Astrocyte of the cerebellum (primary cell): Measurements from ENCODE around the gene ALDH5A1.

Experiments used
- DNase-seq: peaks from one replicate; pipeline ENCODE4 v3.0.0-alpha.2; 2011; ENCODE audit warnings: low read depth
- H3K4me3 ChIP-seq: 2 replicates; pipeline ENCODE4 v1.5.1; 2011; ENCODE audit warnings: mild to moderate bottlenecking, low read depth, low read length, moderate library complexity
- in situ Hi-C: cut with HindIII; loops from 2 replicates; pipeline ENCODE4 v1.10.0; 2017; ENCODE audit warnings: low sequenced_read_pairs
- TF ChIP-seq, protein P1 (sequence below): IDR thresholded peaks from 2 replicates; pipeline ENCODE4 v1.5.1; 2012; ENCODE audit warnings: low read length, low read depth, moderate library complexity, mild to moderate bottlenecking; ENCODE audit errors: missing control alignments

The ALDH5A1 gene

DNA sequence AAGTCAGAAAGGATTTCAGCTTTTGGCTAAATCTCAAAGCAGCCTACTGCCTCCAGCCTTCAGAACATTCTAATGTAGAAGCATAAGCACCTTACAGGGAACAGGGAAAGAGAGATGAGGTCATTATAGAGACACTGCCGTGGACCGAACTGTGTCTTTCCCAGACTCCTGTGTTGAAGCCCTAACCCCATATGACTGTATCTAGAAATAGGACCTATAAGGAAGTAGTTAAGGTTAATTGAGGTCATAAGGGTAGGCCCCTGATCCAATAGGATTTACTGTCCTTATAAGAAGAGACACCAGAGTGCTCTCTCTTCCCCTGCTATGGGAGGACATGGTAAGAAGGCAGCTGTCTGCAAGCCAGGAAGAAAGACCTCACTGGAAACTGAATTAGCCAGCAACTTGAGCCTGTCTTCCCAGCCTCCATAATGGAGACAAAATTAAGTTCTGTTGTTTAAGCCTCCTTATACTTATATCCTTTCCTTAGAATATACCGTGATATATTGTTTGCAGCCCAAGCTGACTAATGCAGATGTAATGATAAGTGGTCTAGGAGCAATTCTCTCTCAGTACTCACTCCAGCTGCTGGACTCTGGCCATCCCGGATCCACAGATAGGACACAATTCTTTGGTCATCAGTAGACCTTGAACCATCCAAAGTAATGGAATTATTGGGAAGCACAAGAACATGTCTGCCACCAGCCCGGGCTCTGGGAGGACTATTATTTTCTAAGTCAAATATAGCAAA, 71.4 kb downstream of the ALDH5A1 start:
- no peak for DNase-seq
- no peak overlapping the region for H3K4me3 ChIP-seq
- TF ChIP-seq, protein P1, sequence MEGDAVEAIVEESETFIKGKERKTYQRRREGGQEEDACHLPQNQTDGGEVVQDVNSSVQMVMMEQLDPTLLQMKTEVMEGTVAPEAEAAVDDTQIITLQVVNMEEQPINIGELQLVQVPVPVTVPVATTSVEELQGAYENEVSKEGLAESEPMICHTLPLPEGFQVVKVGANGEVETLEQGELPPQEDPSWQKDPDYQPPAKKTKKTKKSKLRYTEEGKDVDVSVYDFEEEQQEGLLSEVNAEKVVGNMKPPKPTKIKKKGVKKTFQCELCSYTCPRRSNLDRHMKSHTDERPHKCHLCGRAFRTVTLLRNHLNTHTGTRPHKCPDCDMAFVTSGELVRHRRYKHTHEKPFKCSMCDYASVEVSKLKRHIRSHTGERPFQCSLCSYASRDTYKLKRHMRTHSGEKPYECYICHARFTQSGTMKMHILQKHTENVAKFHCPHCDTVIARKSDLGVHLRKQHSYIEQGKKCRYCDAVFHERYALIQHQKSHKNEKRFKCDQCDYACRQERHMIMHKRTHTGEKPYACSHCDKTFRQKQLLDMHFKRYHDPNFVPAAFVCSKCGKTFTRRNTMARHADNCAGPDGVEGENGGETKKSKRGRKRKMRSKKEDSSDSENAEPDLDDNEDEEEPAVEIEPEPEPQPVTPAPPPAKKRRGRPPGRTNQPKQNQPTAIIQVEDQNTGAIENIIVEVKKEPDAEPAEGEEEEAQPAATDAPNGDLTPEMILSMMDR = no peak
- in situ Hi-C loops = no loop called here

DNA sequence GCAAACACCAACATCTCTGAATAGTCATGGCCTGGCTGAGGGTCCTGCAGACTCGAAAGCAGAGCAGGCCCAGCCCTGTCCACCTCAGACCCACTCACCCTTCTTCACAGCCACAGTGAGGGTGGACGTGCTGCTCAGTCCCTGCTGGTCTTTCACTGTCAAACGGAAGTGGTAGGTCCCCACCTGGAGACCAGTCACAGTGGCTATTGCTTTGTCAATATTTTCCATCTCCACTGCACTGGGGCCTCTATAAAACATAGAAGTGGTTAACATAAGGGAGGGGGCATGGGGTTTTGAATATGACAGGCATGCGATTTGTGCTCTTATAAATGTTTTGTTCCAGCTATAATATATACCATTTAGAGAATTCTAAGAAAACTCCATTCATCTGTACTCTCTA, 73.9 kb downstream of the ALDH5A1 start:
- TF ChIP-seq, protein P1 = no peak
- no peak overlapping the region for H3K4me3 ChIP-seq
- DNase-seq = no peak
- in situ Hi-C loops = no loop called here

DNA sequence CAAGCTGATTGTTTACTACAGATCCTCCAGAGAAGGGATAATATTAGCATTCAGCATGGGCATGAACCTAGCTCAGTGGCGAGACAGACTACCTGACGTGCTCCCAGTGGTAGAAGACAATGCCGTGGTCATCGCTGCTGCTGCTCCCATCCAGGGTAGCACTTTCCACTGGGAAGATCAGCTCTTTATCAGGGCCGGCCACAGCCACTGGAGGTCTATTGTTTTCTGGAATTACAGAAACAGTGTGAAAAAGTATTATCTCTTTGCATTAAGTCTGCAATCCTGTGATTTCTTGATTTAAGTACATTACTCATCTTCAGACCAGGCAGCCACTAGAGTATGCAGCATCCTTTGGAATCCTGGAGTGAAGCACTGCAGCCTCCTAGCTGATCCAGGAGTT, 75.0 kb downstream of the ALDH5A1 start:
- in situ Hi-C loops = no loop called here
- no peak overlapping the region for H3K4me3 ChIP-seq
- TF ChIP-seq, protein P1 = no peak

DNA sequence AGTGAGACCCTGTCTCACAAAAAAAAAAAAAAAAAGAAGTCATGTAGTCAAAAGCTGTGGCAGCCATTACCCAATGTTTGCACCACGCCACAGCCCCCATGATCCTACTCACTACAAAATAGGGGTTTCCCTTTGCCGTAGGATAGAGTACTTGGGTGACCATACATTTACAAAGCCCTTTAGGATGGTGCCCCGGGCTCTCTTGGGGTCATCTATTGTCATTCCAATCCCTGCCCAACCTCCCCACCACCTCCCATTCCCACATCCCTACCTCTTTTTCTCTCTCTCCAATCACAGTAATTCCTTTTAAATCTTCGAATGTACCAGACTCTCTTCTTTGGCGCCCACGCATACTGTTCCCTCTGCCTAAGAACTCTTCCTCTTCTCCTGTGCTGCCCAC, 76.6 kb downstream of the ALDH5A1 start:
- in situ Hi-C loops = no loop called here

More for the DNA sequence above, 75.0 kb downstream of the ALDH5A1 start:
- DNase-seq = no peak

DNA sequence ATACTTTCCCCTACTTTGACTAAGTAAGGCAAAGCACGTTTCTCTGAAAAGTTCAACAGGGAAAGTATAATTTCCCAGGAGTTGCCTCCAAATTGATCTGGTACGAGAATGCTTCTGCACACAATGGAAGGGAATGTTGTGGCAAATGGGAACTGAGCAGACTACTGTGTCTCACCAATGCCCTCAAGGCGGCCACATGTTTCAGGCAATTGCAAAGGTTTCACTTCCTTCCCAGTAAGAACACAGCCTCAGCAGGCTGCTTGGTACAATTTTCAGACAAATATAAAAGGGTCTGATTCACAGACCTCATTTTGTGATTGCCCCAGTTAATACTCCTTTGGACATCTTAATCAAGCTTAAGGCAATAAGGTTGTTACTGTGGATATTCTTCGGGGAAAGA, 80.0 kb downstream of the ALDH5A1 start:
- in situ Hi-C loops = no loop called here
- TF ChIP-seq, protein P1 = no peak
- DNase-seq = no peak
- H3K4me3 ChIP-seq = no peak overlapping the region

More for the DNA sequence above, 76.6 kb downstream of the ALDH5A1 start:
- TF ChIP-seq, protein P1 = no peak
- DNase-seq = no peak
- H3K4me3 ChIP-seq = no peak overlapping the region

DNA sequence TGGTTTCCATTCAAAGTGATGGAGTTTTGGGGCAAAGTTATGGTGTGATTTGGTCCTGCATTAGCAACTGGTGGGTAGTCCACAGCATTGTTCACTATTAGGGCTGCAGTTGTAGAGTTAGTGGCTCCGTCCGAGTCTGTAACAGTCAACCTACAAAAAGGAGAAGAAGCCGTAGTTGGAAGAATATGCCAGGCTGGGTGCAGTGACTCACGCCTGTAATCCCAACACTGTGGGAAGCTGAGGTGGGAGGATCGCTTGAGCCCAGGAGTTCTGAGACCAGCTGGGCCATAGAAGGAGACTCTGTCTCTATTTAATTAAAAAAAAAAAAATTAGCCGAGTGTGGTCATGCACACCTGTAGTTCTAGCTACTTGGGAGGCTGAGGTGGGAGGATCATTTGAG, 81.7 kb downstream of the ALDH5A1 start:
- no peak for DNase-seq

More for the DNA sequence above, 81.7 kb downstream of the ALDH5A1 start:
- no peak overlapping the region for H3K4me3 ChIP-seq
- TF ChIP-seq, protein P1 = no peak
- in situ Hi-C loops = no loop called here
